Liver (tissue), 9 donors: ENCODE results near the gene FLAD1. TPM values are rescaled to one million over a fixed set of nuclear protein-coding genes. Genes with fewer than 3 reads are reported as not detected.

Source experiments
- DNase-seq: peaks from one replicate; pipeline ENCODE4 v3.0.0-alpha.2; 2017; ENCODE audit warnings: low spot score
- H3K27ac ChIP-seq, 2 donors: one replicate each; pipeline ENCODE4 v1.7.0; 2013; ENCODE audit warnings: inconsistent platforms in 2 of 2, low read length in 2 of 2, control low read depth in 1 of 2, low read depth in 1 of 2, mild to moderate bottlenecking in 1 of 2
- H3K27me3 ChIP-seq, 4 donors: one replicate each; pipeline versions ENCODE4 v1.6.1 to v1.7.0; 2013; ENCODE audit warnings: low read length in 3 of 4, inconsistent platforms in 1 of 4, mild to moderate bottlenecking in 1 of 4, moderate library complexity in 1 of 4; ENCODE audit not compliant: control insufficient read depth in 4 of 4, insufficient read depth in 4 of 4
- H3K36me3 ChIP-seq, 4 donors: one replicate each; pipeline versions ENCODE4 v1.6.1 to v1.7.0; 2013; ENCODE audit warnings: low read length in 3 of 4, mild to moderate bottlenecking in 3 of 4, low read depth in 1 of 4, moderate library complexity in 1 of 4; ENCODE audit not compliant: control insufficient read depth in 4 of 4, insufficient read depth in 3 of 4
- H3K4me1 ChIP-seq, 4 donors: one replicate each; pipeline versions ENCODE4 v1.6.1 to v1.7.0; 2013; ENCODE audit warnings: low read length in 3 of 4, mild to moderate bottlenecking in 3 of 4, moderate library complexity in 1 of 4; ENCODE audit not compliant: control insufficient read depth in 4 of 4, insufficient read depth in 4 of 4
- H3K4me3 ChIP-seq, 3 donors: one replicate each; pipeline versions ENCODE4 v1.6.1 to v1.7.0; 2013; ENCODE audit warnings: low read length in 3 of 3, control low read depth in 1 of 3, low read depth in 1 of 3, mild to moderate bottlenecking in 1 of 3
- H3K9ac ChIP-seq, 2 donors: one replicate each; pipeline ENCODE4 v1.7.0; 2013; ENCODE audit warnings: low read length in 2 of 2, mild to moderate bottlenecking in 2 of 2, moderate library complexity in 2 of 2, control low read depth in 1 of 2, low read depth in 1 of 2
- H3K9me3 ChIP-seq, 4 donors: one replicate each; pipeline versions ENCODE4 v1.6.1 to v1.7.0; 2013; ENCODE audit warnings: low read length in 3 of 4; ENCODE audit not compliant: control insufficient read depth in 4 of 4
- EGR1 ChIP-seq, 2 donors: IDR thresholded peaks; 2 replicates each; pipeline ENCODE4 v1.6.1; 2016 to 2018; ENCODE audit warnings: antibody characterized with exemption in 2 of 2, low read depth in 2 of 2
- FOXA1 ChIP-seq: IDR thresholded peaks from 2 replicates; pipeline ENCODE4 v1.6.1; 2016; ENCODE audit warnings: antibody characterized with exemption
- FOXA2 ChIP-seq: IDR thresholded peaks from 2 replicates; pipeline ENCODE4 v1.6.1; 2016; ENCODE audit warnings: antibody characterized with exemption
- GABPA ChIP-seq, 2 donors: IDR thresholded peaks in 1 of 2; conservative IDR thresholded peaks in 1 of 2; 2 replicates each; pipeline ENCODE4 v1.6.1; 2016; ENCODE audit warnings: antibody characterized with exemption in 2 of 2, mild to moderate bottlenecking in 1 of 2, moderate library complexity in 1 of 2
- HNF4A ChIP-seq, 2 donors: conservative IDR thresholded peaks; 2 replicates each; pipeline ENCODE4 v1.6.1; 2016; ENCODE audit warnings: antibody characterized with exemption in 2 of 2, mild to moderate bottlenecking in 2 of 2
- HNF4G ChIP-seq: IDR thresholded peaks from 2 replicates; pipeline ENCODE4 v1.6.1; 2016; ENCODE audit warnings: antibody characterized with exemption
- JUND ChIP-seq, 2 donors: IDR thresholded peaks; 2 replicates each; pipeline ENCODE4 v1.6.1; 2016; ENCODE audit warnings: antibody characterized with exemption in 2 of 2
- NR2F2 ChIP-seq: IDR thresholded peaks from 2 replicates; pipeline ENCODE4 v1.6.1; 2016; ENCODE audit warnings: antibody characterized with exemption
- RAD21 ChIP-seq, 2 donors: IDR thresholded peaks; 2 replicates each; pipeline ENCODE4 v1.6.1; 2016; ENCODE audit warnings: antibody characterized with exemption in 2 of 2, mild to moderate bottlenecking in 2 of 2
- RXRA ChIP-seq, 2 donors: IDR thresholded peaks; 2 replicates each; pipeline ENCODE4 v1.6.1; 2017 to 2018; ENCODE audit warnings: antibody characterized with exemption in 2 of 2, mild to moderate bottlenecking in 1 of 2
- SP1 ChIP-seq: IDR thresholded peaks from 2 replicates; pipeline ENCODE4 v1.6.1; 2018; ENCODE audit warnings: antibody characterized with exemption, mild to moderate bottlenecking
- TAF1 ChIP-seq: conservative IDR thresholded peaks from 2 replicates; pipeline ENCODE4 v1.6.1; 2016; ENCODE audit warnings: antibody characterized with exemption, mild to moderate bottlenecking
- YY1 ChIP-seq: IDR thresholded peaks from 2 replicates; pipeline ENCODE4 v1.6.1; 2016; ENCODE audit warnings: antibody characterized with exemption, mild to moderate bottlenecking
- WGBS: extraction: QIAGEN DNeasy Blood & Tissue Kit; methylation state at CpG from one replicate; pipeline ENCODE4 v1.1.7; 2013; 5-methylcytosine and 5-hydroxymethylcytosine counted together
- polyA plus RNA-seq, 2 donors: library from polyadenylated mRNA; stranded (reverse) in 1 of 2; unstranded in 1 of 2; fragments of 200-250 nt in 1 of 2; fragments of >200 nt in 1 of 2; fragmentation: Nextera tagmentation in 1 of 2; extraction: Ambion mirVana in 1 of 2; gene quantifications; one replicate each; pipeline versions ENCODE4 v1.2.1 to v1.2.3, GENCODE V29; 2013 to 2015
- total RNA-seq, 2 donors: library from RNA; depleted of rRNA; stranded (reverse); fragments of >200 nt; gene quantifications; one replicate each; pipeline ENCODE4 v1.2.3, GENCODE V29; 2014
- TF ChIP-seq, protein P1 (sequence below): fragments of 150-350 bp; IDR thresholded peaks from 2 replicates; pipeline ENCODE4 v1.5.1; 2017; ENCODE audit warnings: improper control_type of control experiment, low read depth, low read length; ENCODE audit not compliant: missing input control
- TF ChIP-seq, protein P2 (sequence below): IDR thresholded peaks from 2 replicates; pipeline ENCODE4 v1.6.1; 2016; ENCODE audit warnings: antibody characterized with exemption
- TF ChIP-seq, protein P3 (sequence below): IDR thresholded peaks from 2 replicates; pipeline ENCODE4 v1.6.1; 2016; ENCODE audit warnings: antibody characterized with exemption, mild to moderate bottlenecking
- TF ChIP-seq, protein P4 (sequence below): IDR thresholded peaks from 2 replicates; pipeline ENCODE4 v1.6.1; 2016; ENCODE audit warnings: antibody characterized with exemption
- TF ChIP-seq, protein P5 (sequence below): IDR thresholded peaks from 2 replicates; pipeline ENCODE4 v1.6.1; 2016; ENCODE audit warnings: antibody characterized with exemption
- donor health status: healthy.
- donor health status: healthy.
- donor health status: healthy.
- donor health status: healthy.
- donor health status: healthy.

The FLAD1 gene
- total and polyA plus RNA-seq, 4 donors = 10.4 to 31.6 (median 22.5) TPM

DNA sequence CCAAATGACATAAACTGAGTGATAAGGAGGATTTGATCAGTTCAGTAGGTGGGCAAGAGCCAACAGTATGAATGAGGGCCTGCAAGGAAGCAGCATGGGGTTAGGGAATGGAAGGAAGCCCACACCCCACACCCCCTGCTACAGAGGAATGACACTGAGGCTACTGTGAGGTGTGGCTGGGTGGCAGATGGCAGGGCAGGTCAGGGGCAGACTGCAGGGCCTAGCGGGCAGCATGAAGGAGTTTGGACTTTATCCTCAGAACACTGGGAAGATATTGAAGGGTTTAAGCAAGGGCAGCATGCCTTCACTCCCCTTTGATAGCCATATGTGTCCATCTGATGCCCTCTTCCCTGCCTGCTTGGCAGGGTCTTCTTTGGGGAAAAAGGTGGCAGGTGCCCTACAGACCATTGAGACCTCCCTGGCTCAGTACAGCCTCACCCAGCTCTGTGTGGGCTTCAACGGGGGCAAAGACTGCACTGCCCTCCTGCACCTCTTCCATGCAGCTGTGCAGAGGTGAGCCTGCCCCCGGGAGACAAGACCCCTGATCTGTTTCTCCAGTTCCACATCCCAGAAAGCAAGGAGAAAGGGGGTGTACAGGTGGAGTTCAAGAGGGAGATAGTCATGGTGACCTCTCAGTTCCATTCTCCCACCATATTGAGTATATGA is 6.2 kb downstream of the FLAD1 start:
- H3K9ac ChIP-seq = no peak overlapping the region

DNA sequence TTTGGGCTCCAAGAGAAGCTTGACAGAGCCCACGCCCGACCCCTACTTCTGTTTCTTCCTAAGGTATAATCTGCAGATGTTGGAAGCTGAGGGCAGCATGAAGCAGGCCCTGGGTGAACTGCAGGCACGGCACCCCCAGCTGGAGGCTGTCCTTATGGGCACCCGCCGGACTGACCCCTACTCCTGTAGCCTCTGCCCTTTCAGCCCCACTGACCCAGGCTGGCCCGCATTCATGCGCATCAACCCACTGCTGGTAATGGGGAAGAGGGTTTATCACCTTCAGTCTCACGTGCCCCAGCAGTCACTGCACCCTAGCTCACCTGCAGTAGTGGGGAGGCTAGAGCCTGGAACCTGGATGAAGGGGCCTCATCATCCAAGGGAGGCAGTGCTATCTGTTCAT is 7.1 kb downstream of the FLAD1 start:
- H3K36me3 ChIP-seq = peaks cover 0 to 9% (median 5%) of the 10 kb centered on the region in 4 donors
- no peak for DNase-seq
- TF ChIP-seq FOXA1 (no peak), RXRA (IDR thresholded peaks at IDR 0.05) (no peak), FOXA2 (no peak), TAF1 (no peak), GABPA (IDR thresholded peaks at IDR 0.05 in 1 of 2, conservative IDR thresholded peaks at IDR 0.05 in 1 of 2) (no peak), YY1 (no peak), SP1 (no peak), EGR1 (IDR thresholded peaks at IDR 0.05; ENCODE audit: low read depth in 2 of 2) (no peak), JUND (IDR thresholded peaks at IDR 0.05) (no peak), HNF4A (conservative IDR thresholded peaks at IDR 0.05) (no peak), NR2F2 (no peak), RAD21 (IDR thresholded peaks at IDR 0.05) (no peak), HNF4G (no peak)
- TF ChIP-seq, protein P1, sequence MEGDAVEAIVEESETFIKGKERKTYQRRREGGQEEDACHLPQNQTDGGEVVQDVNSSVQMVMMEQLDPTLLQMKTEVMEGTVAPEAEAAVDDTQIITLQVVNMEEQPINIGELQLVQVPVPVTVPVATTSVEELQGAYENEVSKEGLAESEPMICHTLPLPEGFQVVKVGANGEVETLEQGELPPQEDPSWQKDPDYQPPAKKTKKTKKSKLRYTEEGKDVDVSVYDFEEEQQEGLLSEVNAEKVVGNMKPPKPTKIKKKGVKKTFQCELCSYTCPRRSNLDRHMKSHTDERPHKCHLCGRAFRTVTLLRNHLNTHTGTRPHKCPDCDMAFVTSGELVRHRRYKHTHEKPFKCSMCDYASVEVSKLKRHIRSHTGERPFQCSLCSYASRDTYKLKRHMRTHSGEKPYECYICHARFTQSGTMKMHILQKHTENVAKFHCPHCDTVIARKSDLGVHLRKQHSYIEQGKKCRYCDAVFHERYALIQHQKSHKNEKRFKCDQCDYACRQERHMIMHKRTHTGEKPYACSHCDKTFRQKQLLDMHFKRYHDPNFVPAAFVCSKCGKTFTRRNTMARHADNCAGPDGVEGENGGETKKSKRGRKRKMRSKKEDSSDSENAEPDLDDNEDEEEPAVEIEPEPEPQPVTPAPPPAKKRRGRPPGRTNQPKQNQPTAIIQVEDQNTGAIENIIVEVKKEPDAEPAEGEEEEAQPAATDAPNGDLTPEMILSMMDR = no peak
- TF ChIP-seq, protein P2, sequence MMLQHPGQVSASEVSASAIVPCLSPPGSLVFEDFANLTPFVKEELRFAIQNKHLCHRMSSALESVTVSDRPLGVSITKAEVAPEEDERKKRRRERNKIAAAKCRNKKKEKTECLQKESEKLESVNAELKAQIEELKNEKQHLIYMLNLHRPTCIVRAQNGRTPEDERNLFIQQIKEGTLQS = no peak
- TF ChIP-seq, protein P3, sequence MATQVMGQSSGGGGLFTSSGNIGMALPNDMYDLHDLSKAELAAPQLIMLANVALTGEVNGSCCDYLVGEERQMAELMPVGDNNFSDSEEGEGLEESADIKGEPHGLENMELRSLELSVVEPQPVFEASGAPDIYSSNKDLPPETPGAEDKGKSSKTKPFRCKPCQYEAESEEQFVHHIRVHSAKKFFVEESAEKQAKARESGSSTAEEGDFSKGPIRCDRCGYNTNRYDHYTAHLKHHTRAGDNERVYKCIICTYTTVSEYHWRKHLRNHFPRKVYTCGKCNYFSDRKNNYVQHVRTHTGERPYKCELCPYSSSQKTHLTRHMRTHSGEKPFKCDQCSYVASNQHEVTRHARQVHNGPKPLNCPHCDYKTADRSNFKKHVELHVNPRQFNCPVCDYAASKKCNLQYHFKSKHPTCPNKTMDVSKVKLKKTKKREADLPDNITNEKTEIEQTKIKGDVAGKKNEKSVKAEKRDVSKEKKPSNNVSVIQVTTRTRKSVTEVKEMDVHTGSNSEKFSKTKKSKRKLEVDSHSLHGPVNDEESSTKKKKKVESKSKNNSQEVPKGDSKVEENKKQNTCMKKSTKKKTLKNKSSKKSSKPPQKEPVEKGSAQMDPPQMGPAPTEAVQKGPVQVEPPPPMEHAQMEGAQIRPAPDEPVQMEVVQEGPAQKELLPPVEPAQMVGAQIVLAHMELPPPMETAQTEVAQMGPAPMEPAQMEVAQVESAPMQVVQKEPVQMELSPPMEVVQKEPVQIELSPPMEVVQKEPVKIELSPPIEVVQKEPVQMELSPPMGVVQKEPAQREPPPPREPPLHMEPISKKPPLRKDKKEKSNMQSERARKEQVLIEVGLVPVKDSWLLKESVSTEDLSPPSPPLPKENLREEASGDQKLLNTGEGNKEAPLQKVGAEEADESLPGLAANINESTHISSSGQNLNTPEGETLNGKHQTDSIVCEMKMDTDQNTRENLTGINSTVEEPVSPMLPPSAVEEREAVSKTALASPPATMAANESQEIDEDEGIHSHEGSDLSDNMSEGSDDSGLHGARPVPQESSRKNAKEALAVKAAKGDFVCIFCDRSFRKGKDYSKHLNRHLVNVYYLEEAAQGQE = no peak
- TF ChIP-seq, protein P4, sequence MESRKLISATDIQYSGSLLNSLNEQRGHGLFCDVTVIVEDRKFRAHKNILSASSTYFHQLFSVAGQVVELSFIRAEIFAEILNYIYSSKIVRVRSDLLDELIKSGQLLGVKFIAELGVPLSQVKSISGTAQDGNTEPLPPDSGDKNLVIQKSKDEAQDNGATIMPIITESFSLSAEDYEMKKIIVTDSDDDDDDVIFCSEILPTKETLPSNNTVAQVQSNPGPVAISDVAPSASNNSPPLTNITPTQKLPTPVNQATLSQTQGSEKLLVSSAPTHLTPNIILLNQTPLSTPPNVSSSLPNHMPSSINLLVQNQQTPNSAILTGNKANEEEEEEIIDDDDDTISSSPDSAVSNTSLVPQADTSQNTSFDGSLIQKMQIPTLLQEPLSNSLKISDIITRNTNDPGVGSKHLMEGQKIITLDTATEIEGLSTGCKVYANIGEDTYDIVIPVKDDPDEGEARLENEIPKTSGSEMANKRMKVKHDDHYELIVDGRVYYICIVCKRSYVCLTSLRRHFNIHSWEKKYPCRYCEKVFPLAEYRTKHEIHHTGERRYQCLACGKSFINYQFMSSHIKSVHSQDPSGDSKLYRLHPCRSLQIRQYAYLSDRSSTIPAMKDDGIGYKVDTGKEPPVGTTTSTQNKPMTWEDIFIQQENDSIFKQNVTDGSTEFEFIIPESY = no peak
- TF ChIP-seq, protein P5, sequence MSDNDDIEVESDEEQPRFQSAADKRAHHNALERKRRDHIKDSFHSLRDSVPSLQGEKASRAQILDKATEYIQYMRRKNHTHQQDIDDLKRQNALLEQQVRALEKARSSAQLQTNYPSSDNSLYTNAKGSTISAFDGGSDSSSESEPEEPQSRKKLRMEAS = no peak
- peaks cover 2 to 18% (median 11%) of the 10 kb centered on the region in 4 donors for H3K4me1 ChIP-seq
- H3K27ac ChIP-seq = no peak overlapping the region
- WGBS = 95% methylated on average over 8 of the region's 8 CpGs
- no peaks in the 10 kb centered on the region for H3K9me3 ChIP-seq
- no peak overlapping the region for H3K4me3 ChIP-seq
- no peaks in the 10 kb centered on the region for H3K27me3 ChIP-seq
- no peak overlapping the region for H3K9ac ChIP-seq

More for the DNA sequence above, 6.2 kb downstream of the FLAD1 start:
- H3K4me3 ChIP-seq = no peak overlapping the region
- H3K4me1 ChIP-seq = peaks cover 2 to 18% (median 11%) of the 10 kb centered on the region in 4 donors
- peaks cover 0 to 9% (median 5%) of the 10 kb centered on the region in 4 donors for H3K36me3 ChIP-seq
- no peaks in the 10 kb centered on the region for H3K9me3 ChIP-seq
- no peak for DNase-seq
- TF ChIP-seq RXRA (IDR thresholded peaks at IDR 0.05) = peak in 1 of 2 donors; percentile 48
- TF ChIP-seq HNF4A (conservative IDR thresholded peaks at IDR 0.05) = peak; percentile 10 to 55
- TF ChIP-seq HNF4G = no peak
- no peaks in the 10 kb centered on the region for H3K27me3 ChIP-seq
- H3K27ac ChIP-seq = no peak overlapping the region
- 79% methylated on average over 3 of the region's 3 CpGs for WGBS
